ENCODE results near the gene NLRP7. TPM values are rescaled to one million over a fixed set of nuclear protein-coding genes. Genes with fewer than 3 reads are reported as not detected.

Gene NLRP7
- total RNA-seq, 1 donor from 2014 or later, result not detected

GRCh38 chr19:54873990-54874389 is 73.3 kb downstream of the NLRP7 start, which contains the start of gene FCAR:
Gene FCAR, plus strand, starts transcription at chr19:54874235. Its CDS starts 55 bp downstream, at chr19:54874290.
- DNase-seq, result no peak

Small RNA genes lying within 50 kb of the gene (small RNA-seq; reads per million reads assigned to genes)
- not detected for gene AC011476.8 (ENCODE audit: low replicate concordance)

Other genes starting within 250 kb of the NLRP7 start
- gene KIR3DL3, start 223.1 kb downstream of the NLRP7 start, total RNA-seq, result not detected
- gene KIR2DL3, start 209.0 kb downstream of the NLRP7 start, total RNA-seq, result not detected
- gene KIR2DL1, start 177.7 kb downstream of the NLRP7 start, total RNA-seq, result not detected
- not detected for gene KIR2DL4, start 143.9 kb downstream of the NLRP7 start, total RNA-seq
- not detected for gene KIR3DL1, start 131.1 kb downstream of the NLRP7 start, total RNA-seq
- gene KIR2DS4, start 114.9 kb downstream of the NLRP7 start, total RNA-seq, result not detected
- not detected for gene KIR3DL2, start 97.1 kb downstream of the NLRP7 start, total RNA-seq
- gene FCAR, start 73.3 kb downstream of the NLRP7 start, total RNA-seq, result 2.6 TPM
- not detected for gene NCR1, start 41.4 kb downstream of the NLRP7 start, total RNA-seq
- gene NLRP2, start 18.8 kb upstream of the NLRP7 start, total RNA-seq, result 7.3 TPM
- 0.21 TPM for gene GP6, start 90.7 kb upstream of the NLRP7 start, total RNA-seq
- 36.2 TPM for gene RDH13, start 115.6 kb upstream of the NLRP7 start, total RNA-seq
- gene EPS8L1, start 128.3 kb upstream of the NLRP7 start, total RNA-seq, result 76.8 TPM
- 48.4 TPM for gene PPP1R12C, start 170.1 kb upstream of the NLRP7 start, total RNA-seq
- 338 TPM for gene TNNT1, start 201.7 kb upstream of the NLRP7 start, total RNA-seq
- 1.7 TPM for gene TNNI3, start 210.2 kb upstream of the NLRP7 start, total RNA-seq
- 0.51 TPM for gene DNAAF3, start 219.1 kb upstream of the NLRP7 start, total RNA-seq
- not detected for gene SYT5, start 232.8 kb upstream of the NLRP7 start, total RNA-seq